ENCODE data around the gene FAM20C. TPM values are rescaled to one million over a fixed set of nuclear protein-coding genes. Genes with fewer than 3 reads are reported as not detected.

Gene FAM20C
- total and polyA plus RNA-seq, 10 of the 15 experiments (the other 5 are each of a cell fraction or from before 2014, with no cell fraction given) = 0.44 TPM; not detected in 9

GRCh38 chr7:159370-160270 is 32.8 kb upstream of the FAM20C start:
- Histone ChIP-seq H3K27me3 (replicated peaks in 1 of 2; ENCODE audit: control insufficient read depth in 2 of 2, insufficient read depth in 2 of 2, low read length in 1 of 2) (no peaks in the 10 kb centered on the region), H3K9me3 (replicated peaks; ENCODE audit: control insufficient read depth, insufficient read depth, low read length) (no peaks in the 10 kb centered on the region), H3K36me3 (ENCODE audit: control insufficient read depth in 2 of 2, insufficient read depth in 2 of 2, low read length in 1 of 2) (no peaks in the 10 kb centered on the region), H3K79me2 (ENCODE audit: control insufficient read depth, insufficient read depth, low read length) (no peaks in the 10 kb centered on the region), H3K4me2 (ENCODE audit: control insufficient read depth, insufficient read depth) (no peak overlapping the region), H2AFZ (ENCODE audit: control insufficient read depth, low read depth, low read length) (no peak overlapping the region), H3K4me1 (ENCODE audit: control insufficient read depth, insufficient read depth, low read length) (no peaks in the 10 kb centered on the region), H3K4me3 (no peak overlapping the region), H4K20me1 (ENCODE audit: control insufficient read depth, insufficient read depth) (no peaks in the 10 kb centered on the region), H3K27ac (ENCODE audit: control insufficient read depth, insufficient read depth) (no peak overlapping the region), H3K9ac (ENCODE audit: control insufficient read depth, insufficient read depth, low read length) (no peak overlapping the region)
- intact Hi-C loops (cut with micrococcal nuclease; ENCODE audit: unreplicated experiment) = no loop called here
- in situ Hi-C loops (cut with MboI) = no loop called here
- RAD21 ChIA-PET (ENCODE audit: unreplicated experiment) = no interaction called here
- SMC1A ChIA-PET (ENCODE audit: uncharacterized antibody, unreplicated experiment) = no interaction called here
- POLR2A ChIA-PET = no interaction called here
- CTCF ChIA-PET = no interaction called here
- no peak for FAIRE-seq
- no peak for ATAC-seq
- WGBS (ENCODE audit: insufficient coverage, insufficient replicate concordance, low lambda C conversion rate, missing lambda C conversion rate) = 58% methylated on average over 35 of the region's 50 CpGs
- no peak for DNase-seq (ENCODE audit: low read depth, low spot score)
- BruUV-seq (replicated peaks) = no TSS peak
- TF ChIP-seq MTA3 (IDR thresholded peaks at IDR 0.05; ENCODE audit: borderline replicate concordance, low read length) (no peak), ZBTB33 (IDR thresholded peaks at IDR 0.05) (no peak), REST (IDR thresholded peaks at IDR 0.05; ENCODE audit: low read depth, low read length) (no peak), JUNB (IDR thresholded peaks at IDR 0.05) (no peak), ZZZ3 (IDR thresholded peaks at IDR 0.05; ENCODE audit: control insufficient read depth, insufficient read length, low read depth) (no peak), BCL11A (IDR thresholded peaks at IDR 0.05; ENCODE audit: low read depth, low read length) (no peak)
- TF ChIP-seq, protein P1, sequence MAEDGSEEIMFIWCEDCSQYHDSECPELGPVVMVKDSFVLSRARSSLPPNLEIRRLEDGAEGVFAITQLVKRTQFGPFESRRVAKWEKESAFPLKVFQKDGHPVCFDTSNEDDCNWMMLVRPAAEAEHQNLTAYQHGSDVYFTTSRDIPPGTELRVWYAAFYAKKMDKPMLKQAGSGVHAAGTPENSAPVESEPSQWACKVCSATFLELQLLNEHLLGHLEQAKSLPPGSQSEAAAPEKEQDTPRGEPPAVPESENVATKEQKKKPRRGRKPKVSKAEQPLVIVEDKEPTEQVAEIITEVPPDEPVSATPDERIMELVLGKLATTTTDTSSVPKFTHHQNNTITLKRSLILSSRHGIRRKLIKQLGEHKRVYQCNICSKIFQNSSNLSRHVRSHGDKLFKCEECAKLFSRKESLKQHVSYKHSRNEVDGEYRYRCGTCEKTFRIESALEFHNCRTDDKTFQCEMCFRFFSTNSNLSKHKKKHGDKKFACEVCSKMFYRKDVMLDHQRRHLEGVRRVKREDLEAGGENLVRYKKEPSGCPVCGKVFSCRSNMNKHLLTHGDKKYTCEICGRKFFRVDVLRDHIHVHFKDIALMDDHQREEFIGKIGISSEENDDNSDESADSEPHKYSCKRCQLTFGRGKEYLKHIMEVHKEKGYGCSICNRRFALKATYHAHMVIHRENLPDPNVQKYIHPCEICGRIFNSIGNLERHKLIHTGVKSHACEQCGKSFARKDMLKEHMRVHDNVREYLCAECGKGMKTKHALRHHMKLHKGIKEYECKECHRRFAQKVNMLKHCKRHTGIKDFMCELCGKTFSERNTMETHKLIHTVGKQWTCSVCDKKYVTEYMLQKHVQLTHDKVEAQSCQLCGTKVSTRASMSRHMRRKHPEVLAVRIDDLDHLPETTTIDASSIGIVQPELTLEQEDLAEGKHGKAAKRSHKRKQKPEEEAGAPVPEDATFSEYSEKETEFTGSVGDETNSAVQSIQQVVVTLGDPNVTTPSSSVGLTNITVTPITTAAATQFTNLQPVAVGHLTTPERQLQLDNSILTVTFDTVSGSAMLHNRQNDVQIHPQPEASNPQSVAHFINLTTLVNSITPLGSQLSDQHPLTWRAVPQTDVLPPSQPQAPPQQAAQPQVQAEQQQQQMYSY (CRISPR knock-in tag; IDR thresholded peaks at IDR 0.05) = no peak
- TF ChIP-seq, protein P2, sequence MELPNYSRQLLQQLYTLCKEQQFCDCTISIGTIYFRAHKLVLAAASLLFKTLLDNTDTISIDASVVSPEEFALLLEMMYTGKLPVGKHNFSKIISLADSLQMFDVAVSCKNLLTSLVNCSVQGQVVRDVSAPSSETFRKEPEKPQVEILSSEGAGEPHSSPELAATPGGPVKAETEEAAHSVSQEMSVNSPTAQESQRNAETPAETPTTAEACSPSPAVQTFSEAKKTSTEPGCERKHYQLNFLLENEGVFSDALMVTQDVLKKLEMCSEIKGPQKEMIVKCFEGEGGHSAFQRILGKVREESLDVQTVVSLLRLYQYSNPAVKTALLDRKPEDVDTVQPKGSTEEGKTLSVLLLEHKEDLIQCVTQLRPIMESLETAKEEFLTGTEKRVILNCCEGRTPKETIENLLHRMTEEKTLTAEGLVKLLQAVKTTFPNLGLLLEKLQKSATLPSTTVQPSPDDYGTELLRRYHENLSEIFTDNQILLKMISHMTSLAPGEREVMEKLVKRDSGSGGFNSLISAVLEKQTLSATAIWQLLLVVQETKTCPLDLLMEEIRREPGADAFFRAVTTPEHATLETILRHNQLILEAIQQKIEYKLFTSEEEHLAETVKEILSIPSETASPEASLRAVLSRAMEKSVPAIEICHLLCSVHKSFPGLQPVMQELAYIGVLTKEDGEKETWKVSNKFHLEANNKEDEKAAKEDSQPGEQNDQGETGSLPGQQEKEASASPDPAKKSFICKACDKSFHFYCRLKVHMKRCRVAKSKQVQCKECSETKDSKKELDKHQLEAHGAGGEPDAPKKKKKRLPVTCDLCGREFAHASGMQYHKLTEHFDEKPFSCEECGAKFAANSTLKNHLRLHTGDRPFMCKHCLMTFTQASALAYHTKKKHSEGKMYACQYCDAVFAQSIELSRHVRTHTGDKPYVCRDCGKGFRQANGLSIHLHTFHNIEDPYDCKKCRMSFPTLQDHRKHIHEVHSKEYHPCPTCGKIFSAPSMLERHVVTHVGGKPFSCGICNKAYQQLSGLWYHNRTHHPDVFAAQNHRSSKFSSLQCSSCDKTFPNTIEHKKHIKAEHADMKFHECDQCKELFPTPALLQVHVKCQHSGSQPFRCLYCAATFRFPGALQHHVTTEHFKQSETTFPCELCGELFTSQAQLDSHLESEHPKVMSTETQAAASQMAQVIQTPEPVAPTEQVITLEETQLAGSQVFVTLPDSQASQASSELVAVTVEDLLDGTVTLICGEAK (IDR thresholded peaks at IDR 0.05; ENCODE audit: borderline replicate concordance) = no peak
